ENCODE results near the gene DAZAP2. TPM values are rescaled to one million over a fixed set of nuclear protein-coding genes. Genes with fewer than 3 reads are reported as not detected.

DAZAP2 gene
- total and polyA plus RNA-seq, 9 of the 15 experiments (the other 6 are each of a cell fraction or from before 2014, with no cell fraction given): 116 to 668 (median 227) TPM

DNA sequence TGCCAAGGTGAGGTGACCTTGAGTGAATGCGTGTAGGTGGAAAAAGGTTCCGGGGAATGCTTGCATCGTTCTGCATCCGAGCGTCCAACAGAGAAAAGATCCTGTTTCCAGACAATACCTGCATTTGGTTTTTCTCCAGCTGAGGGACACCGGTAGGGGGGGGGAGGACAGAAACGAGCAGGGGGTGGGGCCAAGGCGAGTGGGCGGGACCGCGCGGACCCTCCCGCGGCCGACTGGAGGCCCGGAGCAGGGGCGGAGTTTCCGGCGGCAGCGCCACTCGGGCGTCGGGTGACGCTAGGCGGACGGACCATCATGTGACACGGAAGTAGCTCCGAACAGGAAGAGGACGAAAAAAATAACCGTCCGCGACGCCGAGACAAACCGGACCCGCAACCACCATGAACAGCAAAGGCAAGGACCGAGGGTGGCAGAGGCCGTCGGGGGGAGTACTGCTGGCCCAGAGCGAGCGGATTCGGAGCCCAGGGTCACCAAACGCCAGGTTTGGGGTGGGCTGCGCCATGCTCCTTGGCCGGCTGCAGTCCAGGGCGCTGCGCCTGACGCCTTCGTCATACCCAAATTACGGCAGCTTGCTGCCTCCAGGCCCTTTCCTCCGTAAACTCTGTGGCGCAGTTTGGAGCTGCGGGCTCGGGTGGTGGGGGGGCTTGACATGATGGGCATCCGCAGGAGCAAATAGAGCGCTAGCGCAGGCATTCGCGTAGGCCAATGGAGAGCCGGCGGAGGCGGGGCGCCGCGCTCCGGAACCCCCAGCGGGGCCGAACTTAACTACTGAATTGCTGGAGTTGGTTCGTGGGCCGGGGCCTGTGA, at the start of gene DAZAP2 (continued):
- no peak for TF ChIP-seq MGA (IDR thresholded peaks at IDR 0.05)
- no peak for TF ChIP-seq NR4A1 (CRISPR knock-in tag; IDR thresholded peaks at IDR 0.05)
- peak; percentile 64 for TF ChIP-seq NR4A1 (tag; IDR thresholded peaks at IDR 0.05)
- peak; percentile 94 for TF ChIP-seq RAD51 (IDR thresholded peaks at IDR 0.05; ENCODE audit: borderline replicate concordance, low read depth)
- TF ChIP-seq PHB2 (IDR thresholded peaks at IDR 0.05; ENCODE audit: low read depth): no peak
- TF ChIP-seq TRIM24 (IDR thresholded peaks at IDR 0.05): peak in 1 of 2 experiments; percentile 18; a peak in 1 of 4 replicates
- TF ChIP-seq NBN (IDR thresholded peaks at IDR 0.05; ENCODE audit: low read depth): 0 out of 2 replicates have a peak, but pooled peaks have one; percentile 36
- TF ChIP-seq ZBED1 (IDR thresholded peaks at IDR 0.05): no peak
- peak; percentile 68; the same call in 1 of the 2 replicates for TF ChIP-seq ZNF175 (CRISPR knock-in tag; IDR thresholded peaks at IDR 0.05; ENCODE audit: low read depth)
- TF ChIP-seq KDM2B (CRISPR knock-in tag; IDR thresholded peaks at IDR 0.05): no peak
- TF ChIP-seq PTBP1 (IDR thresholded peaks at IDR 0.05; ENCODE audit: low read depth, low read length): no peak
- TF ChIP-seq, protein P1, sequence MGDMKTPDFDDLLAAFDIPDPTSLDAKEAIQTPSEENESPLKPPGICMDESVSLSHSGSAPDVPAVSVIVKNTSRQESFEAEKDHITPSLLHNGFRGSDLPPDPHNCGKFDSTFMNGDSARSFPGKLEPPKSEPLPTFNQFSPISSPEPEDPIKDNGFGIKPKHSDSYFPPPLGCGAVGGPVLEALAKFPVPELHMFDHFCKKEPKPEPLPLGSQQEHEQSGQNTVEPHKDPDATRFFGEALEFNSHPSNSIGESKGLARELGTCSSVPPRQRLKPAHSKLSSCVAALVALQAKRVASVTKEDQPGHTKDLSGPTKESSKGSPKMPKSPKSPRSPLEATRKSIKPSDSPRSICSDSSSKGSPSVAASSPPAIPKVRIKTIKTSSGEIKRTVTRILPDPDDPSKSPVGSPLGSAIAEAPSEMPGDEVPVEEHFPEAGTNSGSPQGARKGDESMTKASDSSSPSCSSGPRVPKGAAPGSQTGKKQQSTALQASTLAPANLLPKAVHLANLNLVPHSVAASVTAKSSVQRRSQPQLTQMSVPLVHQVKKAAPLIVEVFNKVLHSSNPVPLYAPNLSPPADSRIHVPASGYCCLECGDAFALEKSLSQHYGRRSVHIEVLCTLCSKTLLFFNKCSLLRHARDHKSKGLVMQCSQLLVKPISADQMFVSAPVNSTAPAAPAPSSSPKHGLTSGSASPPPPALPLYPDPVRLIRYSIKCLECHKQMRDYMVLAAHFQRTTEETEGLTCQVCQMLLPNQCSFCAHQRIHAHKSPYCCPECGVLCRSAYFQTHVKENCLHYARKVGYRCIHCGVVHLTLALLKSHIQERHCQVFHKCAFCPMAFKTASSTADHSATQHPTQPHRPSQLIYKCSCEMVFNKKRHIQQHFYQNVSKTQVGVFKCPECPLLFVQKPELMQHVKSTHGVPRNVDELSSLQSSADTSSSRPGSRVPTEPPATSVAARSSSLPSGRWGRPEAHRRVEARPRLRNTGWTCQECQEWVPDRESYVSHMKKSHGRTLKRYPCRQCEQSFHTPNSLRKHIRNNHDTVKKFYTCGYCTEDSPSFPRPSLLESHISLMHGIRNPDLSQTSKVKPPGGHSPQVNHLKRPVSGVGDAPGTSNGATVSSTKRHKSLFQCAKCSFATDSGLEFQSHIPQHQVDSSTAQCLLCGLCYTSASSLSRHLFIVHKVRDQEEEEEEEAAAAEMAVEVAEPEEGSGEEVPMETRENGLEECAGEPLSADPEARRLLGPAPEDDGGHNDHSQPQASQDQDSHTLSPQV (IDR thresholded peaks at IDR 0.05): no peak

All from K562 (cell line).